ENCODE data around the gene ARHGEF28. TPM values are rescaled to one million over a fixed set of nuclear protein-coding genes. Genes with fewer than 3 reads are reported as not detected.

The ARHGEF28 gene
- total and polyA plus RNA-seq, 2 of the 13 experiments (the other 11 are each of a cell fraction or from before 2014, with no cell fraction given) = 17.4 to 34.1 TPM

DNA sequence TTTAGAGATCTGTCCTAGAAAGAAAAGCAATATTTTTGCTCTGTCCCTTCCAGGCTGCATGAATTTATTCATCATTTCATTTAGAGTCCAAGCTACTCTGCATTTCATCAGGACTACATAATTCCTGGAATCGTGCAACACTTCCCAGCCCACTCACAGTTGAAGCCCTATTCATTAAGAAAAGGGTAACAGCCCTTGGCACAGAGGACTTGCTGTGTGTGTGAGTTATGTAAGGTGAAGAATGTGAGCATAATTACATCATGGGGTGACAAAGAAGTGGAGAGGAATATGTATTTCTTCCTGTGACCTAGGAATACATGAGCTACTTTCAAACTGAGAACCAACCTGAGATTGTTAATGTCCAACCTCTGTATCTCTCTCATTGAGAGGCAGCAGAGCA is 317.4 kb downstream of the ARHGEF28 start:
- in situ Hi-C loops (cut with HindIII; ENCODE audit: extremely low pct_ligation_motif_present, low pct_unique_long_range_greater_than_20kb) = no loop called here
- Histone ChIP-seq H3K27ac (ENCODE audit: extremely low read length, insufficient read depth, low read length) (no peak overlapping the region), H3K36me3 (replicated peaks in 1 of 2; ENCODE audit: control insufficient read depth in 1 of 2, insufficient read depth in 2 of 2, low read length in 2 of 2) (peaks cover 2 to 14% of the 10 kb centered on the region in 2 experiments; a peak in 2 of 5 replicates), H3K79me2 (ENCODE audit: insufficient read depth, low read length) (no peaks in the 10 kb centered on the region), H3K27me3 (ENCODE audit: control insufficient read depth in 1 of 2, insufficient read depth in 2 of 2, low read length in 2 of 2) (no peaks in the 10 kb centered on the region), H3K9me3 (ENCODE audit: low read length) (peaks cover 4% of the 10 kb centered on the region; the same call in 1 of the 2 replicates), H3K4me1 (ENCODE audit: insufficient read depth, low read length) (peaks cover 33% of the 10 kb centered on the region), H3K9ac (ENCODE audit: insufficient read depth, low read depth, low read length) (no peak overlapping the region), H3K4me2 (ENCODE audit: low read depth, low read length) (no peak overlapping the region), H2AFZ (ENCODE audit: low read length) (no peak overlapping the region), H3K4me3 (replicated peaks in 1 of 3; ENCODE audit: insufficient read depth in 1 of 3, low read depth in 2 of 3, low read length in 3 of 3) (no peak overlapping the region), H4K20me1 (ENCODE audit: insufficient read depth, low read length) (no peaks in the 10 kb centered on the region)
- no peak for DNase-seq (ENCODE audit: low spot score)
- no peak for TF ChIP-seq THAP11 (CRISPR knock-in tag; IDR thresholded peaks at IDR 0.05)
- TF ChIP-seq, protein P1, sequence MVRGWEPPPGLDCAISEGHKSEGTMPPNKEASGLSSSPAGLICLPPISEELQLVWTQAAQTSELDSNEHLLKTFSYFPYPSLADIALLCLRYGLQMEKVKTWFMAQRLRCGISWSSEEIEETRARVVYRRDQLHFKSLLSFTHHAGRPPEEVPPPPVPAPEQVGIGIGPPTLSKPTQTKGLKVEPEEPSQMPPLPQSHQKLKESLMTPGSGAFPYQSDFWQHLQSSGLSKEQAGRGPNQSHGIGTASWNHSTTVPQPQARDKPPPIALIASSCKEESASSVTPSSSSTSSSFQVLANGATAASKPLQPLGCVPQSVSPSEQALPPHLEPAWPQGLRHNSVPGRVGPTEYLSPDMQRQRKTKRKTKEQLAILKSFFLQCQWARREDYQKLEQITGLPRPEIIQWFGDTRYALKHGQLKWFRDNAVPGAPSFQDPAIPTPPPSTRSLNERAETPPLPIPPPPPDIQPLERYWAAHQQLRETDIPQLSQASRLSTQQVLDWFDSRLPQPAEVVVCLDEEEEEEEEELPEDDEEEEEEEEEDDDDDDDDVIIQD (CRISPR knock-in tag; IDR thresholded peaks at IDR 0.05; ENCODE audit: low read depth) = no peak
- ChIA-PET CTCF (ENCODE audit: low intra/inter-chr PET ratio, low total read pairs) (no interaction called here), POLR2A (interaction anchor here (1.2 kb wide), 1 partner anchor 697 kb away, joined by 4 read pairs; the partner anchor contains the start of gene ENC1)
- WGBS (ENCODE audit: low lambda C conversion rate) = 100% methylated on average over 1 of the region's 1 CpG
- no peak for FAIRE-seq
- BruUV-seq (replicated peaks) = no TSS peak
- intact Hi-C loops (cut with micrococcal nuclease; ENCODE audit: unreplicated experiment) = no loop called here
- no peak for ATAC-seq

DNA sequence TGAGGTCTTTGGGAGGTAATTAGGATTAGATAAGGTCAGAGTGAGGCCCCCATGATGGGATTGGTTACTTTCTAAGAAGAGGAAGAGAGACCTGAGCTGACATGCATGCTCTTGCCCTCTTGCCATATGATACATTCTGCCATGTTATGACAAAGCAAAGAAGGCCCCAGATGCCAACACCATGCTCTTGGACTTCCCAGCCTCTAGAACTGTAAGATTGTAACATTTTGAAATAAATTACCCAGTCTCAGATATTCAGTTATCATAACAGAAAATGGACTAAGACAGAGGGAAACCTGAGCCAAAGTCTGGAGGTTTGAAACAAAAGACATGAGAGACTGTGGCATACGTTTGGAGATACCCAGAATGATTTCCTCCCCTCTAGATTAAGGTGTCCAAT is 318.6 kb downstream of the ARHGEF28 start:
- peaks cover 4% of the 10 kb centered on the region; the same call in 1 of the 2 replicates for H3K9me3 ChIP-seq (ENCODE audit: low read length)
- no peaks in the 10 kb centered on the region for H3K79me2 ChIP-seq (ENCODE audit: insufficient read depth, low read length)
- ATAC-seq (no peak), FAIRE-seq (no peak), DNase-seq (ENCODE audit: low spot score) (no peak)
- in situ Hi-C loops (cut with HindIII; ENCODE audit: extremely low pct_ligation_motif_present, low pct_unique_long_range_greater_than_20kb) (no loop called here), intact Hi-C loops (cut with micrococcal nuclease; ENCODE audit: unreplicated experiment) (no loop called here)
- CTCF ChIA-PET (ENCODE audit: low intra/inter-chr PET ratio, low total read pairs) = interaction anchor here (1.0 kb wide), 1 partner anchor 705 kb away, joined by 4 read pairs; no protein-coding TSS in a partner anchor
- H3K4me1 ChIP-seq (ENCODE audit: insufficient read depth, low read length) = peaks cover 36% of the 10 kb centered on the region
- no peak for TF ChIP-seq SOX6 (IDR thresholded peaks at IDR 0.05)
- no peak for TF ChIP-seq SOX6 (CRISPR knock-in tag; IDR thresholded peaks at IDR 0.05)
- peak; percentile 93 for TF ChIP-seq ZNF564 (CRISPR knock-in tag; IDR thresholded peaks at IDR 0.05)
- H3K4me3 ChIP-seq (replicated peaks in 1 of 3; ENCODE audit: insufficient read depth in 1 of 3, low read depth in 2 of 3, low read length in 3 of 3) = no peak overlapping the region
- H2AFZ ChIP-seq (ENCODE audit: low read length) = no peak overlapping the region
- H3K36me3 ChIP-seq (replicated peaks in 1 of 2; ENCODE audit: control insufficient read depth in 1 of 2, insufficient read depth in 2 of 2, low read length in 2 of 2) = peaks cover 2 to 12% of the 10 kb centered on the region in 2 experiments; a peak in 2 of 5 replicates
- 93% methylated on average over 1 of the region's 1 CpG for WGBS (ENCODE audit: low lambda C conversion rate)
- no peaks in the 10 kb centered on the region for H4K20me1 ChIP-seq (ENCODE audit: insufficient read depth, low read length)
- H3K9ac ChIP-seq (ENCODE audit: insufficient read depth, low read depth, low read length) = no peak overlapping the region
- POLR2A ChIA-PET = no interaction called here
- no peaks in the 10 kb centered on the region for H3K27me3 ChIP-seq (ENCODE audit: control insufficient read depth in 1 of 2, insufficient read depth in 2 of 2, low read length in 2 of 2)
- no peak overlapping the region for H3K4me2 ChIP-seq (ENCODE audit: low read depth, low read length)
- BruUV-seq (replicated peaks) = TSS peak; percentile 16
- H3K27ac ChIP-seq (ENCODE audit: extremely low read length, insufficient read depth, low read length) = no peak overlapping the region
